GM12892 (cell line): Measurements from ENCODE around the gene SGPP2.

Source experiments
- POLR2A ChIP-seq: IDR thresholded peaks from 2 replicates; pipeline ENCODE4 v1.6.1; 2011; ENCODE audit warnings: low read depth, low read length, control low read depth
- POLR2AphosphoS5 ChIP-seq: IDR thresholded peaks from 2 replicates; pipeline ENCODE4 v1.6.1; 2011; ENCODE audit warnings: low read depth, low read length, control low read depth
- TAF1 ChIP-seq: IDR thresholded peaks from 2 replicates; pipeline ENCODE4 v1.6.1; 2011; ENCODE audit warnings: low read depth, mild to moderate bottlenecking, control low read depth, low read length, borderline replicate concordance

- TF ChIP-seq POLR2A (no peak), TAF1 (no peak), POLR2AphosphoS5 (no peak)
These were observed 94.4 kb downstream of the SGPP2 start for GRCh38 chr2:222518570-222519381.
